Stimulated activated CD8-positive, alpha-beta memory T cell treated with anti-CD3 and anti-CD28 coated beads, Interleukin-2, amount 100 ng/mL, for 1 hour (primary cell): Measurements from ENCODE around the gene TUBB6.

Source experiments
- DNase-seq, 2 donors: peaks; one replicate each; pipeline ENCODE4 v3.0.0-alpha.2; 2020; ENCODE audit warnings: low read depth in 2 of 2

The TUBB6 gene

DNA sequence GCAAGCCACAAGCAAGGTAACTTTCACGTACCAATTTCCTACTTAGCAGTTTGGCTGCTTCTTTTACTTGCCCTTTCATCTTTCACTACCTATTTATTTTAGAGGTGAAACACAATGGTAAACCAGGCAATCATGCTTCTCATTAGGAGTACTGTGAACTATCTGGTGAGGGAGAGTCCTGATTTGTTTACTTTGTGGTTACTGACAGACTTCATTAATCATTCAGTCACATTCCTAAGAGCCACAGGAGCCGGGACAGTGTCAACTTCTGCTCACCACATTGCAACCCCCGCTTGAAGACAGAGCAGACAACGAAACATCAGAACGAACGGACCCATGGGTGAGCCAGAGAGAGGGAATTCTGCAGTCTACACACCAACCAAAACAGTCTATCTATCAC lies 28.8 kb downstream of the TUBB6 start:
- DNase-seq: no peak

DNA sequence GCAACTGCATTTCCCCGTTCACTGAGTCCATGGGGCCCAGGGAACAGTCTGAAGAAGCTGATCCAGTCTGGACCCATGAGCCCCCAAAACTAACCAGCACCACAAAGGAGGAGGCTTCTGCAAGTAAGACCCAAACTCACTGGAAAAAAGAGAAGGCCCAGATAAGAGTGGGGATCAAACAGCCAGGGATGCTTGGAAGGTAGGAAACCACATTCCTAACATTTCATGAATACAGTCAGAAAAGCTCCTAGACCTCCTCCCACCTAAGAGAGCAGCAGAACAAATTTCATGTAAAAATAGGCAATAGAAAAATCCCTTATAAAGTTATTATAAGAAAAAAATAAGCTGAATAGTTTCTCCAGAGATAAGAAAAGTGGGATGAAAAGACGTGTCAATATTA lies 30.3 kb downstream of the TUBB6 start:
- no peak for DNase-seq

DNA sequence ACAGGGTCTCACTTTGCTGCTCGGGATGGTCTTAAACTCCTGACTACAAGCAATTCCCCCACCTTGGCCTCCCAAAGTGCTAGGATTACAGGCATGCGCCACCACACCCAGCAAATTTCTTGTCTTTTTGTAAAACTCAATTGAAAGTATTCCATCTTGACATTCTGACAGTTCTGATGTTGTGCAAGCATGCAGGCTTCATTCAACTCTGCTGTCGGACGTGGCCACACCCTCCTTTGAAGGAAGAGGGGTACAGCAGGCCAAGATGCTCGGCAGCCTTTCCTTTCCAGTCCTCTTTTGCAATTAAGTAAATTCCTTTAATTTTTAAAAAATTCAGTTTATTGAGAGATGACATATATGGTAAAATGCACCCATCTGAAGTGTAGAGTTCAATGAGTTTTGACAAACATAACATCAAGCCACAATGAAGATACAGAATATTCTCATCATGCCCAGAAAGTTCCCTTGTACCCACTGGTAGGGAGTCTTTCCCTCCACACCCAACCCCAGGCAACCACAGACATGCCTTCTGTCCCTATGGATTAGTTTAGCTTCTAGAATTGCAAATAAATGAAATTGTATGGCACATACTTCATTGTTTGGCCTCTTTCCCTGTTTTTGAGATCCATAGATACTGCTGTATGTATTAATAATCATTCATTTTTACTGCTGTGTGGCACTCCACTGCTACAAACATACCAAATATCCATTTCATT lies 33.1 kb downstream of the TUBB6 start:
- no peak for DNase-seq

DNA sequence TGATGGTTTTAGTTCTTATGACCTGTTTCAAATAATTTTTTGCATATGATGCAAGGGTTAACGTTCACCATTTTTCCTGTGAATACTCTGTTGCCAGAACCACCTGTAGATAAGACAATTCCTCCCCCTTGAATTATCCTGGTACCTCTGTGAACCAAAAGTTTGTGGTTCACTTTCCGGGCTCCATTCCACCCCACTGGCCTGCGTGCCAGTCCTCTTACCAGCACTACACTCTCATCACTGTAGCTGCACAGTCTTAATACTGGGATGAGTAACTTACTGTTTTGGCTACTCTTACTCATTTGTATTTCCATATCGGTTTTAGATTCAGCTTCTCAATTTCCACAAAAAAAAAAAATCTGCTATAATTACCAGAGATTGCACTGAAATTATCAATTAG lies 34.6 kb downstream of the TUBB6 start:
- DNase-seq: no peak

DNA sequence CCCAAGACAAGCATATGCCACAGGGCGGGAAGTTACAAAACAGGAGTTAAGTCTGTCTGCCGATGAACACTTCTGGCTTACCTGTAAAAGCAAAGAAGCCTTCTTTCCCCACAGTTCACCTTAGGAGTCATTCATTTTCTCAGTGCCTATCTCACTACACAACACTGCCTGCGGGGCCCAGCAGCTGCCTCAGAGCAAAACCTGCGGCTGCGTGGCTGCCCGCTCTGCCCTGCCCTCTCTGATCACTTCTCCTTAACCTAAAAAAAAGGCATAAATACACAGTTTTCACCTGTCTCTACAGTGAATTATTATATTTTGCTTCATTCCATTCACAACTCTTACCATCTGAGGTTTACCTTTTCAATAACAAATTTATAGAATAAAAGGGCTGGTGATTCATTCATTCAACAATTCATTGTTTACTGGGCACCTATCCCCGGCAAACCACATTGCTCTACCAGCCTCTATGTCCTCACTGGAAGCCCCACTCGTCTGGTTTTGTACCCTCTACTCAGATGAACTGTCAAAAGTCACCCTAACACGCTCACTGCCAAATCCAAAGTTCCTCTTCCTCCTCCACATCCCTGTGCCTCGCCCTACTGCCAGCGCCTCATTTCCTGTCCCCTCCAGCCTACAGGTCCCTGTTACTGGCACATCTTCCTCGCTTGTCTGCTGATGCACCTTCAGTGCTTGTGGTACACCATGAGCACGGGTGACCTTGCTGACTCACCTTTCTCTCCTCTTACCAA lies 37.6 kb downstream of the TUBB6 start:
- no peak for DNase-seq

DNA sequence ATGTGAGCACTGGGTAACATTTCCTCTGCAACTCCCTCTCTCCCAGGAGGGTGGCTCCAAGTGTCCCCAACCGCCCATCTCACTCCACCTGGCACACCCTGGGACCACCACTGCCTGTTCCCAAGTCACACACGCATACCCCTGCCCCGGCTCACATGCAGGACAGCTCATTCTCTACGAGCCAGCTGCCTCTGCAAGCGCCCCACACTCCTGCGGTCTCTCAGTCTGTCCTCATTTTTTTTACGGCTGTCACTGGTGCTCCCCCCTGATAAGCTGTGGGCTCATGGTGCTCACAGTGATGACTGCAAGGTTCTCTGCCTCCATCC lies 38.2 kb downstream of the TUBB6 start:
- no peak for DNase-seq

DNA sequence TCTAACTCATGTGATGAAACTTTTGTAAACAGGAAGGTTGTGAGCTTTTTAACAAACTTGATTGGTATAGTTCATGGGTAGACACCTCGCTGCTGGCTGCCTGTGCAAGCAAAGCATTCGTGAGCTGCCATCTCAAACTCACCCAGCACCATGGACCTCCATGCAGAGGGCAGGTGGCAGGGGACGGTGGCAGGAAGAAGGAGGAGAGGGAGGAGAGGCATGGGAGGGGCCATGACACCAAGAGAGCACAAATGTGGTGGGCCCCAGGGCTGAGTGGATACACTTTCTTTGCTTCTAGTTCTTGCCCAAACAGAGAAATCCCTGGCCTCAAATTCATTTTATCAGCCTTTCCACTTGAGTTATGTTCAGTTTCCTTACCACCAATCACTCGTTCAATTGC lies 39.9 kb downstream of the TUBB6 start:
- DNase-seq: no peak

DNA sequence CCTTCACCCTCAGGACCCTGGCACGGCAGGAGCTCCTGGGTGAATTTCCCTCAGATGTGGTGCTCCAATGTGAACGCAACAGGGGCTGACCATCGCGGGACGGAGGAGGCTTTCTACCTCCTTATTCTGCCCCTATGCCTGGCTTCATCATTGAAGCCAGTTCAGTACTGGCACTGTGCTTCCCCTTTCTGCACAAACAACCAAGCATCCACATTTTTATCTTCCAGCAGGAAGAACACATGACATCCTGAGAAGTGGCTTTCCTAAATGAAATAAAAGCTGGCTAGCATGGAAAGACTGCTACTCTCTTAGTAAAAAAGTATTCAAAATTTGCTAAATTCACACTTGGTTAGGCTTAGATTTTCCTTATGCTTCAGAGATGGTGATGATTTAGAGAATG lies 44.1 kb downstream of the TUBB6 start:
- DNase-seq: no peak

DNA sequence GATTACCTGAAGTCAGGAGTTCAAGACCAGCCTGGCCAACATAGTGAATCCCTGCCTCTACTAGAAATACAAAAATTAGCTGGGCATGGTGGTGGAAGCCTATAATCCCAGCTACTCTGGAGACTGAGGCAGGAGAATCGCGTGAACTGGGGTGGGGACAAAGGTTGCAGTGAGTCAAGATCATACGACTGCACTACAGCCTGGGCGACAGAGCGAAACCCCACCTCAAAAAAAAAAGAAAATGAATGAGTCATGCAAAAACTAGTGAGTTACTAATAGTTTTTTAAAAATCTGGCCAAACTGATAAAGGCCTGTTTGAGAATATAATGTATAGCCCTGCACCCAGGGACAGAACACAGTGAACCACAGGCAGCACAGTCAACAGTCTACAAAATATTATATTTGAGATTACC lies 51.5 kb downstream of the TUBB6 start:
- no peak for DNase-seq

DNA sequence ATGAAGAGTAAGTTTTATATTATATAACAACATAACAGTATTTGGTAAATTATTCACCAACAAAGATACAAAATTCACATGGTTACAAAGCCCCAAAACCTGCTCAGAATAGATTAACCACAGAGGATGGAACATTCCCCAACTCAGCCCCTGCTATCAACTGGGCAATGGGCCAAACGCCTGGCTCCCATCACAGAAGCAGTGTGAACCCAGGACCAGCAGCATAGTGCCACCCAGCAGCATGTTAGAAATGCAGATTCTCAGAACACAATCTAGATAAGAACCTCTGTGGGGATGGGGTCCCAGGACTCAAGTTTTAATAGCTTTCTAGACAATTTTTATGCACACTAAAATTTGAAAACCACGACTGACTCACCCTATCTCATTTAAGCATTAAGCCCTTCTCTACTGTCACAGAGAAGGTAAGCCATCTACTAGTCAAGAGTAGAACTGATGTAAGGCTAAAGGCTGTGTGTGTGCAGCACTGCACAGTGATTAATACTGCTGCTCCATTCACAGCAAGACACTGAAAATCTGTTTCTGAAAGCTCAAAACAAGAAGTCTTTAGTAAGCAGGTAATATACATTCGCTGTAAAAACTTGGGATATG lies 53.8 kb downstream of the TUBB6 start:
- no peak for DNase-seq

DNA sequence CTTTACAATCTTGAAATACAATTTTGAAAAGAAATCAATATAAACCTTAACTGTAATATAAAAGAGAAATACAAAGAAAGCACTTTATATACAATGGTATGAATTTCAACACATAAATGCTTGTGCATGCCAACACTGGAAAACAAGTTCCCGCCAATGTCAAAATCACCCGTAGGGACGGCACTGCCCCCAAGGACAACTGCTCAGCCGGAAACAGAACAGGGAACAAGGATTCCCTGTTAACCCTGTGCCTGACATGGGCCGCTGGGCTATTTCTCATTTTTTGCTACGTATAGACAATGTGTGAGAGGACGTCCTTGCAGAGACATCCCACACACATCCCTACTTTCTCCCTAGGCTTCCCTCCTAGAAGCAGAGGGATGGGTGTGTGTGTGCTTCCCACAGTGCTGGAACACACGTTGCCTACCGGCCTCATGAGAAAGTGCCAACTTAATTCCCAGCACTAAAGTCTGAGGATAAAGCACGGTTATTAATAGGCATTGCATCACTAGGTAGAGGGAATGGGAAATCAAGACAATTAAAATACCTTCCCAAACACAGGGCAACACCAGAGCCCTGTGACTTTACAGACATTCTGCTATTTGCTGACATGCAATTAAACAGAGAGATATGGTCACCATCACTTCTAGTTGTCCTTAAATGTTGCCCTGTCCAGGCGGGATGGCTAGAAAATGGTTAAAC lies 54.6 kb downstream of the TUBB6 start:
- no peak for DNase-seq

DNA sequence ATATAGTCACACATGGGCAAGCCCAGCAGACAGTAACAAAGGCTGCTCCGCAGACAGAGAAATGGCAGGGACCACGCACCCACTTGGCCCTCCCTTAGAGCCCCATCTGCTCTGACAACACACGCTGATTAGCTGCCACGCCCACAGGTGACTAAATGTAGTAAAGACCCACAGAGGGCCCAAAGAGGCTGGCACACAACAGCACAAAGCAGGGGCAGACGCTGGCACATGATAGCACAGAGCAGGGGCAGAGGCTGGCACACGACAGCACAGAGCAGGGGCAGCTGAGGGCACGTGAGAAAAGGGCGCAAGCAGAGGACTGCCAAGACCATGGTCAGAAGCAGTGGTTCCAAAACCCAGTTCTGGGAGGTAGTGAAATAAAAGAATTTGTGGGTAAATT lies 58.3 kb downstream of the TUBB6 start:
- DNase-seq: no peak

DNA sequence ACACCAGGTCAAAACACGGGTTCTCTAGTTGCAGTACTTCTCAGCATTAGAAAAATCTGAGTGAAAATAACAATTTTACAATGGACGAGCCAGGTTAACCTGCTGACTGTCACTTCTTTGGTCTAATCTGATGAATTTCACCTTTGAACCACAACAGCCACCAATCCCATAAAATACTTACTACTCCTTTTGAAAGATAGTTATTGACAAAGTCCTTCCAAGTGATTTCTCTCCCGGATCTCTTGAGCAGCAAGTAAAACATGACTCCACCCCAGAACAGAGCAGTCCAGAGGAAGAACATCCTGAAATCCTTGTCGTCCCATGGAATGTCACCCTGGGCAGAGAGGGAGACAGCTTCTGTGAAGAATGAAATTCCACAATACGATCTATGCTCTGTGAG lies 58.7 kb downstream of the TUBB6 start:
- no peak for DNase-seq

DNA sequence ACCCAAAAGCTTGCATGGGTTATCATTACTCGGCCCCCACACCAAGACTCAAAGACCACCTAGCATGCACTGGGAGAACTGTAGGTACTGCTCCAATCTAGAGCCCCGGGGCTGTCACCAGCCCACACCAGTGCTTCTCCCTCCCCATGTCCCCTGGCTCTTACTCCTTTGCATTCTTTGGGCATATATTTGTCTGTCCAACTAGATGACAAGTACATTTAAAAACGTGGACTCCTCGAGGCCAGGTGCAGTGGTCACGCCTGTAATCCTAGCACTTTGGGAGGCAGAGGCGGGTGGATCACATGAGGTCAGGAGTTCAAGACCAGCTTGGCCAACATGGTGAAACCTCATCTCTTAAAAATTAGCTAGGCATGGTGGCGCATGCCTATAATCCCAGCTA lies 61.2 kb downstream of the TUBB6 start:
- no peak for DNase-seq

DNA sequence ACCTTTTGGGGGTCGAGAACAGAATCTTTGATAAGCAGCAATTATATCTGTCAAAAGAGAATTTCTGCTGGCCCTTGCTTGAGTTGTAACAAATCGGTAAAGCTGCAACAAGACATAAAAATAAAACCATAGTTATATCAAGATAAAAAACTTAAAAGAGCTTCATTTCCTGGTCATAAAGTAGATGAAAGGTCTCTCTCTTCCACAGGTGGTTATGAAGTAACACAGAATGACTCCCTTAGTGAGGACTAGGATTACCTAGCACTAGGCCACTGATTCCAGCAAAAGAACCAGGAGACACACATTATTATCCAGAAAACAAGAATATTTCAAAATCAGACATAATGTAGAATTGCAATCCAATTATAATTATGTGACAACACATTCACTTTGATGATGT lies 63.5 kb downstream of the TUBB6 start:
- DNase-seq: no peak

DNA sequence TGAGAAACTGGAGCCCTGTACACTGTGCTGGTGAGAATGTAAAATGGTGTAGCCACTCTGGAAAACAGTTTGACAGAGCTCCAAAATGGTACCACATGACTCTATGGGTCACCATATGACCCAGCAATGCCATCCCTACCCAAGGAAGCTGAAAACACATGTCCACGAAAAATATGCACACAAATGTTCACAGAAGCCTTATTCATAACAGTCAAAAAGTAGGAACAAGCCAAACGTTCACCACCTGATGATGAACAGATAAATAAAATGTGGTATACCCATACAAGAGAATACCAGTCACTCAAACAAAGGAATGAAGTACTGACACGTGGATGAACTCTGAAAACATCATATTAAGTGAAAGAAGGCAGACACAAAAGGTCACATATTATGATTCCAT lies 64.4 kb downstream of the TUBB6 start:
- no peak for DNase-seq

DNA sequence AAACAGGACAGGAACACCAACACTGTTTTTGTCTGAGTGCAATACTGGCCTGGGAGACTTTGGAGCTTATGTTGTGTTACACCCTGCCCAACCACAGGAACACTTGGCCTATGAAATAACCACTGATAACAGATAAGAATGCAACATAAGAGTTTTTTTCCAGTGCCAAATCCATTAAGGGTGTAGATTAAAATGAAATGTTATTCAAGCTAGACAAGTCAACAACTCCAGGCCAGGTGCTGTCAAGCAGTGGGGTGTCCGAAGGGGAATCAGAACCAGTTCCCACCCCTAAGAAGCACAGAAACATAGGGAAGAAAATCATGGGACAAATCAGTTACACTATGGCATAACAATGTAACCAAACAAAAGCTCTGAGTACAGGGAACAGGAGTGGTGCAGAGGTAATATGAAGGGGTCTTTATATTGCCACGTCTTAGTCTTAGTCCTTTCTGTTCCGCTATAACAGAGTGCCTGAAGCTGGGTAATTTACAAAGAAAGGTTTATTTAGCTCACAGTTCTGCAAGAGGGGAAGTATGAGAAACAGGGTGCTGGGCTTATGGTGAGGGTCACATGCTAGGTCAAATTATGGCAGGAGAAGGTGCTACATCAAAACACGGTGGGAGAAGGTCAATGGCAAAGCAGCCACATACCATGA lies 65.2 kb downstream of the TUBB6 start:
- no peak for DNase-seq

DNA sequence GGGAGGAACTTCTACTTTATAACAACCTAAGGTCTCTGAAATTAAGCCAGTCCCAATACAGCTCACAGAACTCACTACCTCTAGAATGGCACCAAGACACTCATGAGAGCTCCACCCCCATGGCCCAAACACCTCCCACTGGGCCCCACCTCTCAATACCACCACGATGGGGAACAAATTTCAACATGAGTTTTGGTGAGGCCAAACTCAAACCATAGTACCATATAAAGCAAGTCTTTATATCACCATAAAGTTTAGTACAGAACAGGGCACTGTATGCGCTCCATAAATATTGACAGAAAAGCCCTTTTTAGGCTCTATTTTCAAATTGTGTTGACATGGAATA lies 65.7 kb downstream of the TUBB6 start:
- no peak for DNase-seq

DNA sequence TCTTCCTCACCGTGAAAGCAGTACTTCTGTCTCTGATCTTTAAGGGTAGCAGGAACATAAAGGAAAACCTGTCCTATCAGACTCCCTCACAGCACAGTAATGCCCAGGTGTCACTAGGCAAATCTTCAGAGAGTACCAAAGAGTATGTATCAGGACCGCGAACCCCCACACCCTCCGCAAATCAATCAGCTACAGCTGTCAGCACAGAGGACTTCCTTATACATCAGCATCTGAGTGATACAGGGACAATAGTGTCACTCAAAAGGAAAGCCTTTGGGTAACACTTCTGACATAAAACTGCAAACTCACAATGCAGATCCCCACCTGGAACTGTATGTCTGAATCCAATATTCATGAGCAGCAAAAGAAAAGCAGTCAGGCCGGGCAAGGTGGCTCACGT lies 66.4 kb downstream of the TUBB6 start:
- DNase-seq: no peak
